ENCODE data around the gene CDON. TPM values are rescaled to one million over a fixed set of nuclear protein-coding genes. Genes with fewer than 3 reads are reported as not detected.

Gene CDON
- total and polyA plus RNA-seq, 8 donors, result 8.6 to 16.3 (median 11.4) TPM

GRCh38 chr11:125999234-125999880, 63.3 kb downstream of the CDON start:
- no peak for TF ChIP-seq CTCF (IDR thresholded peaks at IDR 0.05)
- Histone ChIP-seq H3K9me3 (no peaks in the 10 kb centered on the region), H3K27ac (no peak overlapping the region), H3K4me1 (no peaks in the 10 kb centered on the region), H3K27me3 (no peaks in the 10 kb centered on the region), H3K4me3 (no peak overlapping the region), H3K36me3 (no peaks in the 10 kb centered on the region)
- intact Hi-C loops (cut with DNase I), result no loop called here
- ATAC-seq (no peak), DNase-seq (no peak)

GRCh38 chr11:125998267-125998666, 64.4 kb downstream of the CDON start:
- Histone ChIP-seq H3K36me3 (no peaks in the 10 kb centered on the region), H3K27ac (no peak overlapping the region), H3K4me1 (no peaks in the 10 kb centered on the region), H3K27me3 (no peaks in the 10 kb centered on the region), H3K4me3 (no peak overlapping the region), H3K9me3 (no peaks in the 10 kb centered on the region)
- intact Hi-C loops (cut with DNase I), result no loop called here
- no peak for TF ChIP-seq CTCF (IDR thresholded peaks at IDR 0.05)
- DNase-seq (no peak), ATAC-seq (no peak)

GRCh38 chr11:125995313-125995712, 67.4 kb downstream of the CDON start:
- Histone ChIP-seq H3K27ac (no peak overlapping the region), H3K36me3 (no peaks in the 10 kb centered on the region), H3K27me3 (no peaks in the 10 kb centered on the region), H3K4me3 (no peak overlapping the region), H3K4me1 (no peaks in the 10 kb centered on the region), H3K9me3 (no peaks in the 10 kb centered on the region)
- intact Hi-C loops (cut with DNase I), result no loop called here
- no peak for TF ChIP-seq CTCF (IDR thresholded peaks at IDR 0.05)
- DNase-seq (no peak), ATAC-seq (no peak)

GRCh38 chr11:125994509-125994908, 68.2 kb downstream of the CDON start:
- intact Hi-C loops (cut with DNase I), result no loop called here
- Histone ChIP-seq H3K4me3 (no peak overlapping the region), H3K9me3 (no peaks in the 10 kb centered on the region), H3K27me3 (no peaks in the 10 kb centered on the region), H3K27ac (no peak overlapping the region), H3K4me1 (no peaks in the 10 kb centered on the region), H3K36me3 (no peaks in the 10 kb centered on the region)
- no peak for DNase-seq
- no peak for TF ChIP-seq CTCF (IDR thresholded peaks at IDR 0.05)
- no peak for ATAC-seq

- no peaks in the 10 kb centered on the region for H3K9me3 ChIP-seq
- H3K27me3 ChIP-seq, result no peaks in the 10 kb centered on the region
- no peak overlapping the region for H3K4me3 ChIP-seq
- H3K36me3 ChIP-seq, result no peaks in the 10 kb centered on the region
- TF ChIP-seq CTCF (IDR thresholded peaks at IDR 0.05), result no peak
- no peak for ATAC-seq
- intact Hi-C loops (cut with DNase I), result no loop called here
- no peaks in the 10 kb centered on the region for H3K4me1 ChIP-seq
- DNase-seq, result no peak
- H3K27ac ChIP-seq, result no peak overlapping the region
Observed at GRCh38 chr11:125992893-125993292, 69.8 kb downstream of the CDON start.

Measured in left lung (tissue), 10 donors.